B cell (primary cell): ENCODE data around the gene PRR14L.

Experiments
- EZH2 ChIP-seq: IDR thresholded peaks from 2 replicates; pipeline ENCODE4 v1.6.1; 2012; ENCODE audit warnings: borderline replicate concordance, low read depth, mild to moderate bottlenecking, moderate library complexity, low read length; ENCODE audit not compliant: insufficient read depth, poor library complexity, severe bottlenecking
- TF ChIP-seq, protein P1 (sequence below): fragments of 200-600 bp; IDR thresholded peaks from one replicate; pipeline ENCODE4 v1.8.0; 2022; ENCODE audit warnings: antibody characterized with exemption, mild to moderate bottlenecking

DNA sequence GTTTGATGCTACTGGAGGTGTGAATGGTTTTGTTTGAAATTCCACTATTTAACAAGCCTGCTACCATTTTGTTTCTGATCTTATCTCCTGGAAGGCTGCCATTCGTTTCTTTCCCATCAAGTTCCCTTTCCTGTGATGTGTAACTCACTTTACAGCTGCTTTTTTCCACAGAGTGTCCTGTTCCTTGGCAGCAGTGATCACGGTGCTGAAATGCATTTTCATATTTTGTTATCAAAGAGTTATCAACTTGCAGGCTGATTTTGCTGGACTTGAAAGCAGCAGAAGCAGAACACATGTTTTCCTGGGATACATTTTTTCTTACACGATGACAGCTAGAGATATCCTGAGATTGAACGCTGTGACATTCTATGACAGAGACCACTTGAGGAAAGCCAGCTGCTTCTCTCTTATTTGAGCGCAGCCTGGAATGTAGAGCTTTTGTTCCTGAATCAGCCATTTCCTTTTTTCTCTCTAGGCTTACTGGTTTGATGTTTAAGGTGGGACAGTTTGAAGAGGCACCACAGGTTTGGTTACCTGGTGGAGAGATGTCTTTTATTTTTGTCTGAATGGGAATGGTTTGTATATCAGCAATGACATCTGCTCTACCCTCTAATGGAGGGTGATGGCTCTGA lies 34.7 kb downstream of the PRR14L start:
- no peak for TF ChIP-seq EZH2
- TF ChIP-seq, protein P1, sequence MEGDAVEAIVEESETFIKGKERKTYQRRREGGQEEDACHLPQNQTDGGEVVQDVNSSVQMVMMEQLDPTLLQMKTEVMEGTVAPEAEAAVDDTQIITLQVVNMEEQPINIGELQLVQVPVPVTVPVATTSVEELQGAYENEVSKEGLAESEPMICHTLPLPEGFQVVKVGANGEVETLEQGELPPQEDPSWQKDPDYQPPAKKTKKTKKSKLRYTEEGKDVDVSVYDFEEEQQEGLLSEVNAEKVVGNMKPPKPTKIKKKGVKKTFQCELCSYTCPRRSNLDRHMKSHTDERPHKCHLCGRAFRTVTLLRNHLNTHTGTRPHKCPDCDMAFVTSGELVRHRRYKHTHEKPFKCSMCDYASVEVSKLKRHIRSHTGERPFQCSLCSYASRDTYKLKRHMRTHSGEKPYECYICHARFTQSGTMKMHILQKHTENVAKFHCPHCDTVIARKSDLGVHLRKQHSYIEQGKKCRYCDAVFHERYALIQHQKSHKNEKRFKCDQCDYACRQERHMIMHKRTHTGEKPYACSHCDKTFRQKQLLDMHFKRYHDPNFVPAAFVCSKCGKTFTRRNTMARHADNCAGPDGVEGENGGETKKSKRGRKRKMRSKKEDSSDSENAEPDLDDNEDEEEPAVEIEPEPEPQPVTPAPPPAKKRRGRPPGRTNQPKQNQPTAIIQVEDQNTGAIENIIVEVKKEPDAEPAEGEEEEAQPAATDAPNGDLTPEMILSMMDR = no peak
